Omental fat pad (tissue), 4 donors: ENCODE results near the gene IFT122. TPM values are rescaled to one million over a fixed set of nuclear protein-coding genes. Genes with fewer than 3 reads are reported as not detected.

Experiments used
- ATAC-seq: fragments of 150-250 bp; one replicate; pipeline ENCODE4 v1.9.1; 2016; ENCODE audit warnings: mild to moderate bottlenecking, moderate library complexity; ENCODE audit not compliant: low FRiP score
- DNase-seq: peaks from one replicate; pipeline ENCODE4 v3.0.0-alpha.2; 2019; ENCODE audit warnings: low spot score
- CTCF ChIP-seq, 3 donors: fragments of 450-650 bp; IDR thresholded peaks; one replicate each; pipeline ENCODE4 v1.5.1; 2016 to 2017; ENCODE audit warnings: antibody characterized with exemption in 3 of 3, mild to moderate bottlenecking in 3 of 3, moderate library complexity in 2 of 3
- total RNA-seq, 4 donors: library from RNA; depleted of rRNA; stranded (reverse); fragments of >200 nt; gene quantifications; one replicate each; pipeline ENCODE4 v1.1.0, GENCODE V29; 2016

Gene IFT122
- total RNA-seq, 4 donors from 2014 or later = 19.6 to 62.9 (median 28.2) TPM

- ATAC-seq (peak; percentile 22), DNase-seq (no peak)
- no peak for TF ChIP-seq CTCF (IDR thresholded peaks at IDR 0.05)
These were observed 117.5 kb downstream of the IFT122 start for GRCh38 chr3:129557548-129557894.

- DNase-seq = no peak
- no peak for TF ChIP-seq CTCF (IDR thresholded peaks at IDR 0.05)
- no peak for ATAC-seq
These were observed 118.2 kb downstream of the IFT122 start for GRCh38 chr3:129558081-129558771.

GRCh38 chr3:129558772-129559564 is 118.9 kb downstream of the IFT122 start:
- no peak for DNase-seq
- TF ChIP-seq CTCF (IDR thresholded peaks at IDR 0.05) = no peak
- no peak for ATAC-seq

- ATAC-seq = no peak
- TF ChIP-seq CTCF (IDR thresholded peaks at IDR 0.05) = no peak
- no peak for DNase-seq
These were observed 119.6 kb downstream of the IFT122 start for GRCh38 chr3:129559565-129560079.

GRCh38 chr3:129560269-129560787 is 120.3 kb downstream of the IFT122 start:
- no peak for DNase-seq
- ATAC-seq = no peak

GRCh38 chr3:129560911-129561594 is 121.0 kb downstream of the IFT122 start:
- ATAC-seq (peak; percentile 47), DNase-seq (no peak)
- TF ChIP-seq CTCF (IDR thresholded peaks at IDR 0.05) = no peak

More at GRCh38 chr3:129560269-129560787, 120.3 kb downstream of the IFT122 start:
- no peak for TF ChIP-seq CTCF (IDR thresholded peaks at IDR 0.05)
